ENCODE measurements around the gene YIPF5.

- no peak for TF ChIP-seq EZH2 (IDR thresholded peaks at IDR 0.05)
- TF ChIP-seq CTCF (IDR thresholded peaks at IDR 0.05 in 2 of 3, conservative IDR thresholded peaks at IDR 0.05 in 1 of 3; ENCODE audit: borderline replicate concordance in 1 of 3, insufficient read depth in 1 of 3, low read depth in 2 of 3, low read length in 2 of 3) = no peak
Measured at GRCh38 chr5:144210655-144211054, 40.2 kb upstream of the YIPF5 start.

Data from HCT116 (cell line).